Loucy (cell line): ENCODE measurements around the gene TRIM2.
"Not testable (repeated sequence)": the region's sequence is repeated elsewhere in the genome, so short reads cannot be mapped to it uniquely, and the experiment has no call there.

Source experiments
- CTCF ChIP-seq: fragments of 200-600 bp; sonication (generic); conservative IDR thresholded peaks from 2 replicates; pipeline ENCODE4 v1.5.1; 2014; ENCODE audit warnings: mild to moderate bottlenecking, antibody characterized with exemption, low read length
- EZH2phosphoT487 ChIP-seq: fragments of 200-600 bp; IDR thresholded peaks from 2 replicates; pipeline ENCODE4 v1.6.1; 2018; ENCODE audit warnings: antibody characterized with exemption, mild to moderate bottlenecking, moderate library complexity, borderline replicate concordance

DNA sequence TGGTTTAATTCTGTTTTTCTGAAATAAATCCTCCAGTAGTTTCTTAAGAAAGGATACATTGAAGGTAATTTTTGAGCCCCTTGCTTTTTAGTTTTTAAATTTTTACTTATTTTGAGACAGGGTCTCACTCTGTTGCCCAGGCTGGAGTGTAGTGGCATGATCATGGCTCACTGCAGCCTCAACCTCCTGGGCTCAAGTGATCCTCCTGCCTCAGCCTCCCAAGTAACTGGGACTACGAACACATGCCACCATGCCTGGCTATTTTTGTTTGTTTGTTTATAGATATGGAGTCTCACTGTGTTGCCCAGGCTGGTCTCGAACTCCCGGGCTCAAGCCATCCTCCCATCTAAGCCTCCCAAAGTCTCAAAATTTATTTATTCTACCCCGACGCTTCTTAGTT lies 39.0 kb upstream of the TRIM2 start:
- not testable (repeated sequence) for TF ChIP-seq CTCF, EZH2phosphoT487
